A673 (cell line): ENCODE measurements around the gene ELANE. TPM values are rescaled to one million over a fixed set of nuclear protein-coding genes. Genes with fewer than 3 reads are reported as not detected.

Source experiments
- BruUV-seq: library from RNA; stranded (reverse); fragments of 400-500 nt; replicated peaks from 2 replicates; lab custom pipeline; 2021; lab: Mats Ljungman, UMichigan
- CTCF ChIA-PET: fragments of 300-600 bp; sonication (Branson Sonifier 250); formaldehyde crosslinking; loops from one replicate; lab custom pipeline; 2022; ENCODE audit warnings: antibody characterized with exemption; lab: Charles Lee
- POLR2A ChIA-PET: fragments of 300-600 bp; sonication (Branson Sonifier 250); formaldehyde crosslinking; loops from one replicate; lab custom pipeline; 2022; ENCODE audit warnings: antibody characterized with exemption; ENCODE audit not compliant: low non-redundant PET; lab: Charles Lee
- DNase-seq: peaks from one replicate; pipeline ENCODE4 v3.0.0-alpha.2; 2015; ENCODE audit warnings: low spot score
- H3K27ac ChIP-seq: fragments of 200-600 bp; sonication (generic); 2 replicates; pipeline ENCODE4 v1.5.1; 2016; ENCODE audit warnings: mixed run types, low read depth, mild to moderate bottlenecking, mixed read lengths, antibody characterized with exemption, low read length; ENCODE audit not compliant: poor library complexity, severe bottlenecking
- H3K27me3 ChIP-seq: fragments of 200-600 bp; sonication (generic); replicated peaks from 2 replicates; pipeline ENCODE4 v1.6.1; 2017; ENCODE audit warnings: mixed run types, low read depth, mild to moderate bottlenecking, mixed read lengths, antibody characterized with exemption, low read length; ENCODE audit not compliant: insufficient read depth, poor library complexity
- H3K36me3 ChIP-seq: fragments of 200-600 bp; sonication (generic); 2 replicates; pipeline ENCODE4 v1.6.1; 2016; ENCODE audit warnings: mixed run types, mild to moderate bottlenecking, mixed read lengths, antibody characterized with exemption, low read length; ENCODE audit not compliant: insufficient read depth, poor library complexity, severe bottlenecking
- H3K4me1 ChIP-seq: fragments of 200-600 bp; sonication (generic); 2 replicates; pipeline ENCODE4 v1.6.1; 2017; ENCODE audit warnings: mixed run types, mild to moderate bottlenecking, mixed read lengths, antibody characterized with exemption, low read length; ENCODE audit not compliant: insufficient read depth, poor library complexity, severe bottlenecking
- H3K4me3 ChIP-seq: fragments of 200-600 bp; sonication (generic); 2 replicates; pipeline ENCODE4 v1.5.1; 2016; ENCODE audit warnings: low read depth, mixed run types, mild to moderate bottlenecking, mixed read lengths, low read length; ENCODE audit not compliant: poor library complexity, severe bottlenecking
- H3K9me3 ChIP-seq: fragments of 200-600 bp; sonication (generic); 2 replicates; pipeline ENCODE4 v1.6.1; 2016; ENCODE audit warnings: mixed run types, low read depth, mild to moderate bottlenecking, mixed read lengths, antibody characterized with exemption, low read length; ENCODE audit not compliant: poor library complexity, severe bottlenecking
- CTCF ChIP-seq: fragments of 300-800, 200-600 bp; sonication (generic); conservative IDR thresholded peaks from 2 replicates; pipeline ENCODE4 v1.5.1; 2017; ENCODE audit warnings: low read depth, mild to moderate bottlenecking, antibody characterized with exemption, low read length, moderate library complexity, mixed read lengths
- EZH2 ChIP-seq: fragments of 200-600 bp; sonication (generic); IDR thresholded peaks from 2 replicates; pipeline ENCODE4 v1.6.1; 2017; ENCODE audit warnings: borderline replicate concordance, low read depth, mild to moderate bottlenecking, mixed read lengths, antibody characterized with exemption, low read length; ENCODE audit not compliant: poor library complexity, severe bottlenecking
- intact Hi-C: fragments of 100-400 bp; cut with micrococcal nuclease; formaldehyde crosslinking; loops from one replicate; pipeline ENCODE4 v1.10.0; 2022; ENCODE audit not compliant: unreplicated experiment
- total RNA-seq: library from RNA; stranded (reverse); gene quantifications from 2 replicates; pipeline ENCODE4 v1.2.3, GENCODE V29; 2021

ELANE gene
- total RNA-seq, 1 experiment from 2014 or later = not detected

GRCh38 chr19:863315-863620 is 11.2 kb downstream of the ELANE start:
- intact Hi-C loops = loop anchor here (2.0 to 10.0 kb wide), 4 partner anchors 58 to 382 kb away; partner anchors contain the start of genes ATP5F1D, MIDN and WDR18
- no peaks in the 10 kb centered on the region for H3K27me3 ChIP-seq
- no peaks in the 10 kb centered on the region for H3K9me3 ChIP-seq
- H3K36me3 ChIP-seq = peaks cover 6% of the 10 kb centered on the region
- H3K4me1 ChIP-seq = peaks cover 24% of the 10 kb centered on the region
- H3K27ac ChIP-seq = no peak overlapping the region
- no TSS peak for BruUV-seq
- no peak for DNase-seq
- H3K4me3 ChIP-seq = no peak overlapping the region
- CTCF ChIA-PET = interaction anchor here (0.5 to 0.9 kb wide), 6 partner anchors 16 to 434 kb away, joined by 3 to 6 read pairs (median 3); partner anchors contain the start of gene RNU6-2
- no peak for TF ChIP-seq CTCF
- no peak for TF ChIP-seq EZH2
- POLR2A ChIA-PET = interaction anchor here (0.6 to 0.7 kb wide), 2 partner anchors 16 to 110 kb away, joined by 4 to 11 read pairs; no protein-coding TSS in a partner anchor

- intact Hi-C loops = loop anchor here (10.0 kb wide), 1 partner anchor 378 kb away; the partner anchor contains the start of genes ATP5F1D and MIDN
- BruUV-seq = no TSS peak
These were observed 14.7 kb downstream of the ELANE start for GRCh38 chr19:866769-867300.

GRCh38 chr19:867301-867793 is 15.2 kb downstream of the ELANE start:
- Histone ChIP-seq H3K27ac (peak overlapping the region; percentile 28), H3K4me3 (no peak overlapping the region), H3K27me3 (no peaks in the 10 kb centered on the region), H3K4me1 (peaks cover 62% of the 10 kb centered on the region), H3K9me3 (no peaks in the 10 kb centered on the region), H3K36me3 (peaks cover 26% of the 10 kb centered on the region)
- peak; percentile 89 for DNase-seq
- ChIA-PET POLR2A (interaction anchor here (0.6 to 0.7 kb wide), 2 partner anchors 48 to 120 kb away, joined by 8 to 9 read pairs; no protein-coding TSS in a partner anchor), CTCF (interaction anchor here (0.7 kb wide), 1 partner anchor 134 kb away, joined by 3 read pairs; no protein-coding TSS in a partner anchor)
- intact Hi-C loops = loop anchor here (10.0 kb wide), 1 partner anchor 377 kb away; the partner anchor contains the start of genes ATP5F1D and MIDN
- no TSS peak for BruUV-seq
- TF ChIP-seq EZH2 = no peak
- no peak for TF ChIP-seq CTCF

More at GRCh38 chr19:866769-867300, 14.7 kb downstream of the ELANE start:
- H3K27me3 ChIP-seq = no peaks in the 10 kb centered on the region
- peak overlapping the region; percentile 28 for H3K27ac ChIP-seq
- ChIA-PET POLR2A (interaction anchor here (0.6 to 0.7 kb wide), 2 partner anchors 48 to 121 kb away, joined by 8 to 9 read pairs; no protein-coding TSS in a partner anchor), CTCF (interaction anchor here (0.7 kb wide), 1 partner anchor 134 kb away, joined by 3 read pairs; no protein-coding TSS in a partner anchor)
- H3K9me3 ChIP-seq = no peaks in the 10 kb centered on the region
- H3K4me3 ChIP-seq = no peak overlapping the region
- peaks cover 57% of the 10 kb centered on the region for H3K4me1 ChIP-seq
- peaks cover 26% of the 10 kb centered on the region for H3K36me3 ChIP-seq
- no peak for DNase-seq
- no peak for TF ChIP-seq CTCF
- no peak for TF ChIP-seq EZH2
